SK-N-MC (cell line): ENCODE measurements around the gene RHEX.

Experiments
- EZH2 ChIP-seq: fragments of 200-600 bp; sonication (generic); IDR thresholded peaks from one replicate; pipeline ENCODE4 v1.6.1; 2017; ENCODE audit warnings: antibody characterized with exemption
- POLR2AphosphoS5 ChIP-seq: IDR thresholded peaks from 2 replicates; pipeline ENCODE4 v1.6.1; 2012; ENCODE audit warnings: mild to moderate bottlenecking, low read depth, low read length, borderline replicate concordance

DNA sequence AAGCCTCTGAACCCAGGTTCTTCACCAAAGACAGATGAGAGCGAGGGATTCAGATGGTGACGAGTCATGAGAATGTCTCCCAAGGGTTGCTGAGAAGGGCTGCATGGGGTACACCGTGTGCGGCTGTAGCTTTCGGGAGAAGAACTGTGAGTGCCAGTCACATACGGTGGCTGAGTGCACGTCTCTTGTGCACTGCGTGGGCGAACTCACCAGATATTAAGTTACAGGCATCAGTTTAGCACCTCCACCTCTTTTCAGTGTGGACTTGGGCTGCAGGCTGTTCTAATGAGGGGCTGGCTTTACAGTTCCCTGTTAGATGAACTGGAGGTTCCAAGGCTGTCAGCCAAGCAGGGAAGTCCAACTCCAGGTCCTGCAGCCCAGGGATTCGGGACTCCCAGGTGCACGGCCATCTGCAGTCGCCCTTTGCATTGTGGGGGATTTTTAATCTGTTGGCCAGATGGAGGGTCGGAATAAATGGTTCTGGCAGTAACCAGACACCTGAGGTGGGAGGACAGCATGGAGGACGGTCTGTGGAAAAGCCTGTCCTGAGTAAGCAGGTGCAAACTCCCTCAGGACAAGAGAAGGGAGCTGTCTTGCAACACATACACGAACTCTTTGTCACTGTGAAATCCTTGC, 90.7 kb downstream of the RHEX start:
- TF ChIP-seq POLR2AphosphoS5 (no peak), EZH2 (no peak)
